ENCODE data around the gene HS2ST1.

HS2ST1 gene

GRCh38 chr1:87074001-87074795 is 159.8 kb downstream of the HS2ST1 start:
- DNase-seq, result no peak

DNA sequence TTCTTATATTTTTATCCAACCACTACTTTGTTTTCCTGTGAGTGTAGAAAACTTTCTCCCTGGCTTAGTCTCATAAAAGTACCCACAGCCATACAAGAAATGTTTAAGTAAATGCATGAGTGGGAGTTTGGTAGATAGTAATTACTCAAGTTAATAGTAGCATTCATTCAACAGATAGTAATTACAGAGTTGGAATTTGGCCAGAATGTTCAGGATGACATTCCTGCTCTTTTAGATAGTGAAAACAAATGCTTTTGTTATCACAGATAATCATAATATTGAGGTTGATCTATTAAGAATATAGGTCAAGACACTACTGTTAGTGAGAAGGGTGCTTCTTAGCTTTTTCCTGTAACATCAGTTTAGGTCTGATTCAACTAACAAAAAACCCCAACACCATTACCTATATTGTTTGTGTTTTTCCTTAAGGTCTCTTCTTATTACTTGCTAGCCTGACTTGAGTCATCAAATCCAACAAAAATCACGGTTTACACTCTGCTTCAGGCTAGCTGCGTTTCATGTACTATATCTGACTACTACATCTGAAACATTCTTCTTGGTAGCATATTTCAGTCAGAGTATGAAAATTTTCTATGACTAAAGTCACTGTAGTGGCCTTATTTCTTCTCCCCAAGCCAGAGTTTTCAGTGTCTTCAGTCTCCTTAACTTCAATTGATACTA is 163.7 kb downstream of the HS2ST1 start:
- no peak for DNase-seq

DNA sequence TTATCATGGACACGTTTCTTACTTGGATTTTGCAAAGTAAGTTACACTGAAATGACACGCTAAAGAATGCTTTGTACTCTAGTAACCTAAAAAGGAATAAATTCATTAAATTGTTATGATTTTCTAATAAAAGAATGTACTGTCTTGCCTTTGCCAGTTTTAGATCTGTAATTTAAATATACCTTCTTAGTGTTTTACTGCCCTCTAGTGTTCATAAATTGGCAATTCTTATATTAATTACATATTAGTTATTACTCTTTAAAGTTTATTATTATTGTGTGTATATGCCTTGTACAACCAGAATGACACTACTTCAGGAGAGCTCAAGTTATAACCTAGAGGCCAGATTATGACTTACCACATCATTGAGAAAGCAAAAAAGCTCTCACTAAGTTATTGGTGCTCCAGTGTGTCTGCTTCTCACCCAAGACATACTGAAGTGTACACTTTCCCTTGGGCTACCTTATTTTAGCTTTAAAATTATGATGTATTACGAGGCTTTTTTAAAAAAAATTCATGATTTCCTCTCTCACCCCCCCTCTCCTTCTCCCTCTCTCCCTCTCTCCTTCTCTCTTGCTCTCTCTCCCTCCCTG is 169.9 kb downstream of the HS2ST1 start:
- no peak for DNase-seq

DNA sequence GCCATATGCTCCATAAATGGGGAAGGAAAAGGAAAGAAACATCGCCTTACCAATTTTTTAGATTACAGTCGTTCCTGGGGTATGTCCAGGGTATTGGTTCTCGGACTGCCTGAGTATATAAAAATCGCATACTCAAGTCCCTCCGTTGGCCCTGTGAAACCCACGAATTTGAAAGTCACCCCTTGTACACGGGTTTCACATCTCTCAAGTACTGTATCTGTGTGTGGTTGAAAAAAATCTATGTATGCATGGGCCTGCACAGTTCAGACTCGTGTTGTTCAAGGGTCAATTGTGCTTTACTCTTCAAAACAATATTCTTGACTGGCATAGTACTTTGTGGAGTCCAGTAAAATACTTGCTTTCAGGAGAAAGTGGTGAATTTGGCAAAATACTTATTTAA is 171.7 kb downstream of the HS2ST1 start:
- DNase-seq, result no peak

DNA sequence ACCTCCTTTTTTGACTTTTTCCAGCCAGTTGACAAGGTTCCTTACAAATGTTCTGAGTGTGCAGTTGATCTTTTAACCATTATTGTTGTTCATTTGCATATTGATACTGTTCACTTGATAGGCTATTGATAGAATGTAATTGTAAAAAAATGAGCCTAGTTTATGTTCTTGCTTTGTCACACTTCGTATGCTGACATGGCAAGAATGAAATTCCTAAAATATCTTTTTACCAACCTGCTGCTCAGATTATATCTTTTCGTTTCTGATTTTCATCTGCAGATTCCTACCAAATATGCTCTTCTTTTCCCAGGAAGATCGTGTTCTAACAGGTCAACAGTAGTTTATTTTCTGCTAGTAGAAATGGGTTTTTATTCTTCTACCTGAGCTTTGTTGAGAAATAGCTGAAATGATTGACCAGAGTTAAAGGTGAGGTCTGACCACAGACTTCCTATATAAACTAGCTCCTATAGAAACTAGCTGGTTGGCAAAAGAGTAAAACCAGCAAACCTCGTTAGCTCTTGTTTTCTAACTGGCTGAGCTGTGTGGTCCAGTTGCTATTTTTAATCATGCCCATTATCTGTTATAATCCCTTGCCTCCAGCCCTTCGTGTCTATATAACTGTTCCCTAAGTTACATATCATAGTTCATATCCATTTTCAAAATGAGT is 174.8 kb downstream of the HS2ST1 start:
- DNase-seq, result no peak

DNA sequence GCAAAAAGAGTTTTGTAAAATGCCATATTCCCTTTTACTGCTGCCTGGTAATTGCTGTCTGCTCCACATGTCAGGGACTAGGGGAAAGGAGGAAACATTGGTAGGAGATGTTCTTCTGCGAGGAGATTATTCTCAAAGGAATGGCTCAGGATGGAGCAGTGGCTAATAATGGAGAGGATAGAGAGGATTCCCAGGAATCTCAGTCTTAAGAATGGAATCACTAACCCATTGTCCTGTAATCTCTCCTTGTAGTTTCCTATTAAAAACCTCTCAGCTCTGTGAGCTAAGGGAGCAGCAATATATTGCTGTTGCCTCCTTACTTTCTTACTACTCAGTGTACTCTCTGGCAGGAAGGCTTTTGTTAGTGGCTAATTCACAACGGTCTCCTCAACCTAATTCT is 175.4 kb downstream of the HS2ST1 start:
- DNase-seq, result no peak

DNA sequence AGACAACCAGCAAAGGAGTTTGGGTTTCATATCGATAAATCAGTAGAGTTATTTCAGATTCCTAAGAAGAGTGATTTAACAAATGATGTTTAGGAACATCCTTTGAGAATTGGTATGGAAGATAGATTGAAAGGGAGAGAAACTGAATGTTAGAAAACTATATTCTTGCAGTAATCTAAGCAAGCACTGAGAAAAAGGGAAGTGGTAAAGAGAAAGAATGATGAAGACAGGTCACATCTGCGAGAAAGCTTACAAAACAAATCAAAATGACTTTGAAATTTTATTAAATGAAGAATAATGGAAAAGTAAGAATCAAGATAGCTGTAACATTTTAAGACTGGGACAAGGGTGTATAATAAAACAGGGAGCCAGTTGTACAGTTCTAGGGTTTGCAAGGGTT is 177.0 kb downstream of the HS2ST1 start:
- no peak for DNase-seq

DNA sequence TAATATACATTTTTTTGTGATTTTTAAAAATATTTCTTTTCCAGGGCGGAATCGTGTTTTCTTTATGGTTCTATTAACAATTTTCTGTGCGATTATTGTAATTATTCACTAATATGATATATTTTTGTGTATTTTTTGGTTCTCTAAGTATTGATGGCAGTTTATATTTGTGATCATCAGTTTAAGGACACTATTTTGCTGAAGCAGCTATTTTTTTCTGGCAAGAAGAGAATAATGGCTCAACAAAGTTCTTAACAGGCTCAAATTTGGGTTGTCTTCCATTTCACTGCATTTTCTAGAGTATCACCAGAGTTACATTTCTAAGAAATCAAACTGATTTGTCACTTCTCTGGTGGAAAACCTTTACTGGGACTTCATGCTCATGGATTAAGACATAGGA is 178.4 kb downstream of the HS2ST1 start:
- DNase-seq, result no peak

GRCh38 chr1:87093286-87093685 is 178.9 kb downstream of the HS2ST1 start:
- DNase-seq, result no peak

- no peak for DNase-seq
Measured at GRCh38 chr1:87094238-87094637, 179.8 kb downstream of the HS2ST1 start.

GRCh38 chr1:87100271-87100670 is 185.8 kb downstream of the HS2ST1 start:
- DNase-seq, result no peak

- DNase-seq, result no peak
Measured at GRCh38 chr1:87103074-87103473, 188.6 kb downstream of the HS2ST1 start.

- no peak for DNase-seq
Measured at GRCh38 chr1:87104140-87104539, 189.7 kb downstream of the HS2ST1 start.

GRCh38 chr1:87104945-87105344 is 190.5 kb downstream of the HS2ST1 start:
- no peak for DNase-seq

DNA sequence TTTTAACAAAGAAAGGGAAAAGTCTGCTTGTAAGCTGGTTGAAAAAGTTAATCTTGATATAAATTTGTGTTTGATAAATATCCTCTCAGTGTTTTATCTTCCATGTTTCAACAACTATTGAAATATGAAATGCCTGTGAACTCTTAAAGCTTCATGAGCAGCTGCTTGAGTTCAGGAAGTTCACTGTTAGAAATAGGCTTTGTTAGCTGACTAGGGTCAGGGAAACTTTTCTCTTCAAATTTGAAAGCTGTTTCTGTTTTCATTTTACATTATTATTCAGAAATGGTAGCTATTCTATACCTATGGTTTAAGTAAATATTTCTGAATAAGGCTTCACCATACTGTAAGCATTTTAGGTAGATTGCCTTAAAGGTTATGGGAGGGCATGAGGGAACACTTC is 191.7 kb downstream of the HS2ST1 start:
- no peak for DNase-seq

- no peak for DNase-seq
Measured at GRCh38 chr1:87106867-87107266, 192.4 kb downstream of the HS2ST1 start.

DNA sequence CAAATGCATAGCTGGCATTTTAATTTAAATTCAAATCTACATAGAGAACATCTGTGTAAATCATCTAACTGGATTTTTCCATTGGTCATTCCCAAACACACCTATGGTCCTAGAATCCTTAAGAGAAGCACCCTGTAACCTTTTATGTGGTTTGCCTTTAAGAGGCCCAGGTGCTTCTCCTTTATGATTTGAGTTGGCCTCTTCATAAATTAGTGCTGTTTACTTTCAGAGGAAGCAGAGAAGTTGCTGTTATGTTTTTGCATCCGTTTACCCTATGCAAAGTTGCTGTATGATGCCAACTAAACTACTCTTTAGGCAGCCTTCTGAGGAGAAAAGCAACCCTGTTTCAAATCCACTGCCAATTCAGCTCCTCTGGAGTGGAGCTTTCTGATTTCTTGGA is 193.8 kb downstream of the HS2ST1 start:
- no peak for DNase-seq

DNA sequence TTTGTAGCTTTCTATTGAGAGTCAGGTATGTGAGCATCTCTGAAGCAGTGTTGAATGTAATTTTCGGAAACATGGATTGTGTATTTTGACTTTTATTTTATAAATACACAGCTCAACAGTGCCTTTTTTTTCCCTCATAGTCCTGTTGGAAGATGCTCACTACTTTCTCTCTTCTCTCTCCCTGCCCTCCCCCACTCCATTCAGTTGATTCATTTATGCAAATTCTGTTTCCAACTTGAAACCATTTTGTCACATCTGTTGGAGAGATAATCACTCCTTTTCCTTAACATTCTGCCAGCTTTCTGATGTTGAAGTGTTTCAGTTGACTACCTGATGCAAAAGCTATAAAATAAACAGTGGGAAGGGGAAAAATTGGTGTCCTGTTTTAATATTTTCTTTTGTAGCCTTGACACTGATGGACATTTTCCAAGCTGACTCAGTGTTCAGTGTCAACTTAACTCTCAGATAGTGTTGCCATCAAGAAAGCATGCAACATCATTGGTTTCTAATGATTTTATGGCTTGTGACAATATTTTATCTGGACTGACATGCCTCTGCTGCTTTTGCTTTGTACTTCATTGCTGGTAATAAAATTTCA is 194.5 kb downstream of the HS2ST1 start:
- DNase-seq, result no peak

DNA sequence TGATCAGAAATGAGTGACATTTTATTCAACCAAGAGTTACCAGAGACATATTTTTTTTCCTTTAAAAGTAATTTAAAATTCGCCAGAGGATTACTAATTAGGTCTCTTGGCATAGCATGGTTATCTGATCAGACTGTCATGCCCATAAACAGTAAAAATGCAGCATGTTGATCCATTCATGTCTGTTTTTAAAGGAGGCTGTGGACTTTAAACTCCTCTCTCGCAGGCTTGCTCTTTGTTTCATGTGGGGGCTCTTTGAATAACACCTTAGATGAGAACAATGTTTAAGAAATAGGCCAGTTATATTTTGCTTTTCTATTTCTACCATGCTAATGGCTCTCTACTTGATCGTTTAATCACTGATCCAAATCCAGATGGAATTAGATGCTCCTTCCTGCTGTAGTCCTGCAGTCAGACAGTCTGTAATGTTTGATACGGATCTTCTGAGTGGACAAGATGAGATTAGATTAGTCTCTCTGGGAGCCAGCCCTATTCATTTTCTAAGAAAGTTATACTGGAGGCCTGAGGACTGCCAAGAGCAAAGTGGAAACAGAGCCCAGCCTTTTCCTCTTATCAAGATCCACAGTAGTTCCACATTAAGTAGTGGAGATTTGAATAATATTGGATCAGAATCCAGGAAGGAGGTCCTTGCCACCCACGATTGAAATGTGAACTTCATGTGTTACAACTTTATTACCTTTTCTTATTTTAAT is 197.4 kb downstream of the HS2ST1 start:
- DNase-seq, result no peak

DNA sequence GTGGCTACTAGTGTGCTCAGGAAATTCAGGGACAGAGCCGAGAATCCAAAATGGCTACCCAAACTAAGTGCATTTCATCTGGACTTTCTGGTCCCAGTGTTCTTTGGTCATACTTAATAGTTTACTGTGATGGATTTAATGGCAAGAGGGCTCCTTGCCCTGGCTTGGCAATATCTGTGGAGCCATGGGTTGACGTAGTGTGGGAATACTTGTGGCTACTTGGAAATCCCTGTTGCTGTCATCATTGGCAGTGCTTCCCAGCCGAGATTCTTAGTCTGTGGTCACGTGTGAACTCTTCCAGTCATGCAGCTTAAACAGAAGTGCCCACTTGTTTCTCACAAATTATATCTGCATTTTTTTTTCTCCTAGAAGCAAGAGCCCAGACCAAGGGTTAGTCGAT is 198.9 kb downstream of the HS2ST1 start:
- DNase-seq, result no peak

DNA sequence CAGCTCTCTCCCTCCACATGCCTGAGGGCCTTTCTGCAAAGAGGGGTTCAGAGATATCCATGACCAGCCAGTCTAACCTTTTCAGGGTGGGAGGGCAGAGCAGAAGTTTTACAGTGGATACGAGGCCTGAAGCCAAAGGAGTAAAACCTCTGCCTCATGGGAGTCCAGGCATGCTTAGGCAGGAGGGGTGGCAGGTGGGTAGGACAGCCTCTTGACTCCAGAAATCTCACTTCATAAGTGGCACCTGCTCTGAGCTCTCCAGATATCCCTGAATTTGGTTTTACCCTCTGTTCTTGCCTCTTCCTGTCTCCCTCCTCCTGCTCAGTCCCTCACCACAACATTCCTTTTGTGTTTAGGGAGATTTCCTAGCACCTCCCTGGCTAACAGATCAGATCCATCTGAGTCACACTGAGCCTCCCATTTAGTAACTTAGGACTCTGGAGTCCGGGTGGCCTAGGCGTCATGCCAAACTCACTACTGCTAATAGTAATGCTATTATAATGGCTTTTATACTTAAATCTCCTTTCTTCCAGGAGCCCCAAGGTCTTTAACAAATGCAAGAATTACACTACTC is 201.0 kb downstream of the HS2ST1 start:
- no peak for DNase-seq

GRCh38 chr1:87115891-87116290 is 201.5 kb downstream of the HS2ST1 start:
- DNase-seq, result no peak

Data from activated effector memory CD4-positive, alpha-beta T cell treated with Interleukin-2 at 50 U/mL for 16 hours (primary cell).